D721Med (cell line): ENCODE measurements around the gene ZNF224.

ENCODE experiments used
- DNase-seq: peaks from one replicate; pipeline ENCODE4 v3.0.0; 2011; ENCODE audit warnings: low spot score; ENCODE audit not compliant: insufficient read length
- FAIRE-seq: peaks from 2 replicates; lab custom pipeline; 2011; peaks lifted over from hg19 to GRCh38; lab: Jason Lieb, UNC
- CTCF ChIP-seq: IDR thresholded peaks from 2 replicates; pipeline ENCODE4 v1.5.1; 2012; ENCODE audit warnings: mild to moderate bottlenecking, control low read depth; ENCODE audit not compliant: insufficient read depth; ENCODE audit errors: missing control alignments

Gene ZNF224

DNA sequence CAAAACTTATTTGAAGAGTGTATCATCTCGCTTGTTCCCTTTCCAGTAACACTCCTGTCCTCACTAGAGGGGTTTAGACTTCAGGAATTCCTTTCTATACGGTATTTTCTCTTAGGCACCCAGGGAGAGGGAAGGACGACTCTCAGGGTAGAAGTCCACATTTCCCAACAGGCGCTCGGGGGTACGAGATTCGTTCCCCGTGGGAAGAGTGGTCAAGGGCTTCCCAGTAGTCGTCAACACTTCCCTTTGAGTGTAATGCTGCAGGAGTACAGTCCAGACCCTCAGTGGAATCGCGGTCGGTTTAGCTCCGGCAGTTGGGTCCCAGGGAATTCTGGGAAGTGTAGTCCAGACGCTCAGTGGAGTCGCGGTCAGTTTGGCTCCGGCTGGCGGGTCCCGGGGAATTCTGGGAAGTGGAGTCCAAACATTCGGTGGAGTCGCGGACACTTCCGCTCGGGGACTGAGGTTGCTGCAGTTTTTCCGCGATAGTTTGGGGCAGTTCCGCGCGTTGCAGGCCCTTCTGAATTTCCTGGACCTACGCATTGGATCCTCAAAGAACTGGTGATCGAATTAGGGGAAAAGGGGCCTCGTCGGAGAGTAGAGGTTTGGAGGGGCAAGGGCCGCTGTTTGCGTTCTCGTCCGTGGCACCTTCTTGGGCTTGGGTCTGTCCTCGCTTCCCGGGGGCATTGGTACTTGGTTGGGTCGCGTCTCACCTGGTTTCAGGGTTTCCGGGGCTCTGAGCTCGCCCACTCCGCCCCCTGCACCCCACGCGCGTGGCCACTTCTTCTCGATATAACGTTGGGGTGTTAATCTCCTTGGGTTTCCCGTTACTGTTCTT lies at the start of gene ZNF224:
TSS of gene ZNF224 (plus strand) at position 431 of the 835 bp plus-strand sequence. CDS start 3,513 bp downstream, outside the sequence.
- TF ChIP-seq CTCF, result no peak

DNA sequence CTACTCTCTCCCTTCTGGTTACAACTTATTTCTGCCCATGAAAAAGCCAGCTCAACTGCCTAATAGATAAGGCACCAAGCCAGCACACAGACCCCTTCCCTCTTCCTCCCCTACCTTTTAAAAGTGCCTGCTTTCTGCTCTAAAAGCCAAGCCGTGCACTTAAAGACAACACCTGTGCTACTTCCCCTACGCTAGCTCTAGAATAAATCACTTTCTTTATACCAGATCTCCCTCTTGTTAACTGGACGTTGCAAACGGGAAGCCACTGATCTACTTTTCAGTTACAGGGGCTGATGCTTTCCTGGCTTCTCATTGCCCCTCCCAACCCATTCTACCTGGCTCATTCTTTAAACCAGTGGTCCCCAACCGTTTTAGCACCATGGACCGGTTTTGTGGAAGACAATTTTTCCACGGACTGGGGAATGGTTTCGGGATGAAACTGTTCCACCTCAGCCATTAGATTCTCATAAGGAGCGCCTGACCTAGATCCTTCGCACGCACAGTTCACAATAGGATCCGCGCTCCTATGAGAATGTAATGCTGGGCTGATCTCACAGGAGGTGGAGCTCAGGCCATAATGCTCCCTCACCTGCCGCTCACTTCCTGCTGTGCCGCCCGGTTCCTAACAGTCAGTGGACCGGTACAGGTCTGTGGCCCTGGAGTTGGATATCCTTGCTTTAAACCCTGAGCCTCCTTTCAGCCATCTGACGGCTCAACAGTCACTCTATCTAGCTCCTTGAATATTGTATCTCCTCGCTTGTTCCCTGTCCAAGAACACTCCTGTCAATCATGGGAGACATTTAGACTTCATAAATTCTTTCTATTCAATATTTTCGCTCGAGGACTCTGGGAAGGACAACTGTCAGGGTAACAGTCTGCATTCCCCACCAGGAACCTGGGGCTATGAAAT lies 43.2 kb upstream of the ZNF224 start:
- no peak for FAIRE-seq
- no peak for TF ChIP-seq CTCF
- no peak for DNase-seq

More for the DNA sequence above, at the start of gene ZNF224:
- no peak for FAIRE-seq
- DNase-seq, result peak; percentile 74

- TF ChIP-seq CTCF, result no peak
- peak; percentile 81 for DNase-seq
- FAIRE-seq, result no peak
These were observed 42.3 kb upstream of the ZNF224 start, which contains the start of gene ZNF223 for GRCh38 chr19:44051650-44052402. TSS of gene ZNF223 (plus strand) at chr19:44052036. CDS start at chr19:44055177, 3,141 bp downstream.

DNA sequence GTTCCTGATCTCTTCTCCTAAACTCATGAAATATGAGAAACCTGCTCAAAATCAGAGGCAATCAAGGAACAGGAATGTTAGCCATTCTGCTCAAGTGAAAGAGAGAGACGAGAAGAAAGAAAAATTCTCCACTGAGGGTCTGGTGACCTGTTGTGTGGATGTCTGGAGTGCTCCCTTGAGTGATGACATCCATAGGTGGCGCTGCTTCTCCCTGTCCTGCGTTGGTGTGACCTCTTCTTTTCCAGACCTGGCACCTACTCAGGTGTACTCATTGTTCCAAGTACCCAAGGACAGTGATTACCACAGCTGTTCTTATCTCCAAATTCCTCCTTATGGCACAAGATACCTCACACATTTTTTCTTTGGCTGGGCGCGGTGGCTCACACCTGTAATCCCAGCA lies 38.3 kb upstream of the ZNF224 start:
- TF ChIP-seq CTCF, result no peak
- no peak for DNase-seq
- FAIRE-seq, result no peak

DNA sequence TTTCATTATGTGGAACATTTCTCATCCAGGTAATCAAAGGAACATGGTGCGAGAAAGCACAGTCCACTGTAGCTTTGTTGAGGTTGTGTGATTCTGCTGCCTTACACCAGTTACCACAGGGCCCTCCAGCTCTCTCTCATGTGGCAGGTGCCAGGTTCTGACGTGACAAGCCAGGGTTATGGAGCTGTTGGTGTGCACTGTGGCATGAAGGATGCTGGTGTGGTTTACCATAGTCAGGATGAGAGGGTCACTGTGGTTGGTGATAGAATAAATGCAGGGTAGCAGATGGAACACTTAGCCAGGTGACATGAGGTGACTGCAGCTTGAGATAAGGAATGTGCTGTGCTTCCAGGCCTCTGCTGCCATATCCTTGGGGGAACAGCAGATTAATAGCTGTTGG lies 34.9 kb upstream of the ZNF224 start:
- FAIRE-seq, result no peak
- DNase-seq, result no peak
- no peak for TF ChIP-seq CTCF

DNA sequence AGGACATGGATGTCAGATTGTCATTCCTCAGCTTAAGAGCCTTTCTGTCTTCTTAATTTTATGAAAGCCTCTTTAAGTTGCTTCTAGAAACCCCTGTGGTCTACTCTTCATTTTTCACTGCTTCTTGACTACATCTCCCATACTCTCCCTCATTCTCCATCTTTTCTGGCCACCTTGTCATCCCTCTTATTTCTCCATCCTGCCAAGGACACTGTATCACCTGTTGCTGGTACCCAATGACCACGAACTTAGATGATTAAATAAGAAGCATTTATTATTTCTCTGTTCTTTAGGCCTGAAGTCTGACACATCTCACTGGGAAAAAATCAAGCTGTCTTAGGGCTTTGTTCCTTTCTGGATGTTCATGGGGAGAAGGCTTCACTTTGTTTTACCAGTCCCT lies 33.1 kb upstream of the ZNF224 start:
- DNase-seq (no peak), FAIRE-seq (no peak)
- no peak for TF ChIP-seq CTCF
